ENCODE measurements around the gene CRCP.

CRCP gene

GRCh38 chr7:66187905-66188304 is 73.3 kb downstream of the CRCP start:
- DNase-seq (ENCODE audit: low spot score): no peak
- FAIRE-seq: no peak

- DNase-seq (ENCODE audit: low spot score): no peak
- no peak for FAIRE-seq
These were observed 74.0 kb downstream of the CRCP start for GRCh38 chr7:66188645-66189044.

- DNase-seq (ENCODE audit: low spot score) (no peak), FAIRE-seq (no peak)
These were observed 75.3 kb downstream of the CRCP start for GRCh38 chr7:66189695-66190503.

DNA sequence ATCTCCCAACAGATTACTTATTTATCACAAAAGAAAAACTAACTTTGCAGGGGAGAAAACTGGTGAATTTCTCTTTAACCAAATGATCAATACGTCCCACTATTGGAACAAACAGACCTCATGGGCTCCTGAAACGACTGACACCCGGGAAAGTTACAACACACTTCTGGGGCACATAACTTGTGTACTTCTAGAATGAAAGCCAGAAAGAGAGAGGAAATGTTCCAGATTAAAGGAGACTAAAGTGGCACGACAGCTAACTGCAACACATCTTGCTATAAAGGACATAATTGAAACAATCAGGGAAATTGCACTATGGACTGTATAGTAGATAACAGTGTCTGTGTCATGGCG is 75.8 kb downstream of the CRCP start:
- DNase-seq (ENCODE audit: low spot score) (no peak), FAIRE-seq (no peak)

GRCh38 chr7:66193146-66193725 is 78.6 kb downstream of the CRCP start:
- DNase-seq (ENCODE audit: low spot score) (no peak), FAIRE-seq (no peak)

DNA sequence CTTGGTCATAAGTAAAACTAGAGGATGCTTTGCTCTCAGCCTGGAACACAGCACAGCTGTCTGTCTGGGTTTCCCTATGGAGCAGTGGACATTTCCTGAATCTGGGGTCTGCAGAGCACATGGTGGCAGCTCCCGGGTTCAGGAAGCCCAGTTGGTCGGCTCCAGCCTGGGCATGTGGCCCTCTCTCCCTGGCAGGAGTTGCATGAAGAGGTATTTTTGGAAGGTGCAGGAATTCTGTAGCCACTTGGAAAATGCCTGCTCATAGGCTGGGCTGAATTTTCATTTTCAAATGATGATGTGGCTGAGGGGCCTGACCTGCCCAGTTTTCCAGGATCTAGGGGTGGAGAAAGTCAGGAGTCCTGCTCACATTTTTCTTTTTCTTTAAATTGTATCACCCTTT is 83.8 kb downstream of the CRCP start:
- no peak for FAIRE-seq
- DNase-seq (ENCODE audit: low spot score): no peak

DNA sequence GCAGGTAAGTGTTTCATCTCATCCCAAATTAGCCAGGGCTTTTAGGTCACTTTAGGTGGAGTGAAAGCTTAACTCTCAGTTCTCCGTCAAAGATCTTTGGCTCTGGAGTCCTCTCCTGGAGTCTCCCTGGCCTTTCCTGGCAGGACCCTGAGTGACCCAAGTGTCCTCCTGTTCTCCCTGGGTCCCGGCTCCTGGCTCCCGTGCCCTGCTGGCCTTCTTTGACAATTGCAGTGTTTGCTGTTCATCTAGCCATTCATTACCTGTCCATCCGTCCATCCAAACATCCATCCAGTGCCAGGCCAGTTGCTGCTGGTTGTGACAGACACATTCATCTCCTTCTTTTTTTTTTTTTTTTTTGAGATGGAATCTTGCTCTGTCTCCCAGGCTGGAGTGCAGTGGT is 84.3 kb downstream of the CRCP start:
- no peak for DNase-seq (ENCODE audit: low spot score)
- FAIRE-seq: no peak

DNA sequence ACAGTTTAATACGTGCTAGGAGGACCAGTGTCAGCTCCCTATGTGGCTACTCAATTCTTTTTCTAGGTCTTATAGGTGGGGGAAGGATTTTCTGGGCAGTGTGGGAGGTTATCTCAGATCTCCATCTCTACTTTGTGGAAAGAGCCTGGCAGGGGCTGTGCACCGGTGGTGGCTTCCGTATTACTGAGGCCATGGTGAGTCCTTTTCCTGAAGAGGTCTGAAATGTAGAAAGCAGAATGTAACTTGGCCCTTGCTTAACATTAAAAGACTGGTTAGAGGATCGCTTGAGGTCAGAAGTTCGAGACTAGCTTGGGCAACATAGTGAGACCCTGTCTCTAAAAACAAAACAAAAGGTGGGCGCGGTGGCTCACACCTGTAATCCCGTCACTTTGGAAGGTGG is 87.8 kb downstream of the CRCP start:
- DNase-seq (ENCODE audit: low spot score) (no peak), FAIRE-seq (no peak)

All from RCC 7860 (cell line).